NCI-H2107 treated with DMSO at 0.1 percent for 48 hours (cell line): ENCODE results near the gene TRIM59.
"Not testable (repeated sequence)": the region's sequence is repeated elsewhere in the genome, so short reads cannot be mapped to it uniquely, and the experiment has no call there.

ENCODE experiments used
- DNase-seq: peaks from one replicate; lab custom pipeline; 2025; ENCODE audit not compliant: unreplicated experiment; lab: John Stamatoyannopoulos, UW

TRIM59 gene

GRCh38 chr3:160458151-160458550, 8.6 kb upstream of the TRIM59 start:
- no peak for DNase-seq

GRCh38 chr3:160455846-160456245, 6.3 kb upstream of the TRIM59 start:
- no peak for DNase-seq

- no peak for DNase-seq
Measured at GRCh38 chr3:160454995-160455394, 5.4 kb upstream of the TRIM59 start.

- DNase-seq, result not testable (repeated sequence)
Measured at GRCh38 chr3:160452251-160452650, 2.7 kb upstream of the TRIM59 start.

GRCh38 chr3:160451602-160452001, 2.0 kb upstream of the TRIM59 start:
- DNase-seq, result no peak

- no peak for DNase-seq
Measured at GRCh38 chr3:160450846-160451245, 1.3 kb upstream of the TRIM59 start.

GRCh38 chr3:160448845-160449635, 546 bp downstream of the TRIM59 start:
- no peak for DNase-seq

- DNase-seq, result no peak
Measured at GRCh38 chr3:160447544-160447943, 2.0 kb downstream of the TRIM59 start.

- no peak for DNase-seq
Measured at GRCh38 chr3:160446522-160447056, 3.0 kb downstream of the TRIM59 start.

GRCh38 chr3:160445854-160446253, 3.7 kb downstream of the TRIM59 start:
- DNase-seq, result no peak

GRCh38 chr3:160444411-160444810, 5.2 kb downstream of the TRIM59 start:
- no peak for DNase-seq

- no peak for DNase-seq
Measured at GRCh38 chr3:160440687-160441086, 8.9 kb downstream of the TRIM59 start.

- no peak for DNase-seq
Measured at GRCh38 chr3:160437083-160437455, 12.5 kb downstream of the TRIM59 start.

GRCh38 chr3:160435747-160436146, 13.8 kb downstream of the TRIM59 start:
- DNase-seq, result no peak

GRCh38 chr3:160435095-160435494, 14.5 kb downstream of the TRIM59 start:
- DNase-seq, result no peak

GRCh38 chr3:160434071-160434470, 15.5 kb downstream of the TRIM59 start:
- no peak for DNase-seq

GRCh38 chr3:160427832-160428424, 21.7 kb downstream of the TRIM59 start:
- DNase-seq, result no peak

GRCh38 chr3:160417311-160417710, 32.3 kb downstream of the TRIM59 start:
- DNase-seq, result no peak

- DNase-seq, result peak; percentile 92
Measured at GRCh38 chr3:160413613-160414248, 35.9 kb downstream of the TRIM59 start.

- DNase-seq, result no peak
Measured at GRCh38 chr3:160412477-160412876, 37.1 kb downstream of the TRIM59 start.

GRCh38 chr3:160409812-160410610, 39.6 kb downstream of the TRIM59 start:
- no peak for DNase-seq
